Measurements from ENCODE around the gene TSPYL2.
A peak's percentile ranks its signal among the peaks of the same experiment; 100 is the strongest.

Gene TSPYL2

GRCh38 chrX:53093748-53094581 is 11.8 kb downstream of the TSPYL2 start, which contains the start of gene KANTR:
Gene KANTR (plus strand): TSS chrX:53094142. CDS start chrX:53124273, 30,131 bp downstream.
- no peak for TF ChIP-seq SNAI2 (CRISPR knock-in tag; IDR thresholded peaks at IDR 0.05)
- TF ChIP-seq ARNTL (CRISPR knock-in tag; IDR thresholded peaks at IDR 0.05; ENCODE audit: borderline replicate concordance, low read depth) = no peak
- TF ChIP-seq ISL1 (CRISPR knock-in tag; IDR thresholded peaks at IDR 0.05) = no peak
- no peak for TF ChIP-seq ESRRG (CRISPR knock-in tag; IDR thresholded peaks at IDR 0.05)
- no peak for TF ChIP-seq POU6F1 (CRISPR knock-in tag; IDR thresholded peaks at IDR 0.05; ENCODE audit: borderline replicate concordance, low read depth)
- TF ChIP-seq ZC3H10 (CRISPR knock-in tag; IDR thresholded peaks at IDR 0.05) = no peak
- no peak for TF ChIP-seq CSRNP3 (CRISPR knock-in tag; IDR thresholded peaks at IDR 0.05)
- no peak for TF ChIP-seq ZFP3 (CRISPR knock-in tag; IDR thresholded peaks at IDR 0.05)
- no peak for TF ChIP-seq TOX (CRISPR knock-in tag; IDR thresholded peaks at IDR 0.05; ENCODE audit: borderline replicate concordance)
- no peak for TF ChIP-seq ZNF8 (CRISPR knock-in tag; IDR thresholded peaks at IDR 0.05)
- no peak for TF ChIP-seq GLIS3 (CRISPR knock-in tag; IDR thresholded peaks at IDR 0.05)
- TF ChIP-seq PPARA (CRISPR knock-in tag; IDR thresholded peaks at IDR 0.05; ENCODE audit: borderline replicate concordance) = no peak
- TF ChIP-seq TSHZ2 (CRISPR knock-in tag; IDR thresholded peaks at IDR 0.05) = no peak
- TF ChIP-seq CREB5 (CRISPR knock-in tag; IDR thresholded peaks at IDR 0.05; ENCODE audit: low read depth) = no peak
- no peak for TF ChIP-seq ZNF565 (CRISPR knock-in tag; conservative IDR thresholded peaks at IDR 0.05; ENCODE audit: low read depth)
- no peak for TF ChIP-seq TCF4 (CRISPR knock-in tag; IDR thresholded peaks at IDR 0.05; ENCODE audit: borderline replicate concordance)
- TF ChIP-seq ZFP30 (CRISPR knock-in tag; IDR thresholded peaks at IDR 0.05) = no peak
- peak; percentile 90 for ATAC-seq

- TF ChIP-seq ZNF8 (CRISPR knock-in tag; IDR thresholded peaks at IDR 0.05) (no peak), TOX (CRISPR knock-in tag; IDR thresholded peaks at IDR 0.05; ENCODE audit: borderline replicate concordance) (no peak), ARNTL (CRISPR knock-in tag; IDR thresholded peaks at IDR 0.05; ENCODE audit: borderline replicate concordance, low read depth) (no peak), GLIS3 (CRISPR knock-in tag; IDR thresholded peaks at IDR 0.05) (no peak), PPARA (CRISPR knock-in tag; IDR thresholded peaks at IDR 0.05; ENCODE audit: borderline replicate concordance) (no peak), ESRRG (CRISPR knock-in tag; IDR thresholded peaks at IDR 0.05) (no peak), ZNF70 (CRISPR knock-in tag; IDR thresholded peaks at IDR 0.05) (no peak)
- ATAC-seq = no peak
These were observed 12.4 kb downstream of the TSPYL2 start for GRCh38 chrX:53094582-53094905.

- ATAC-seq = no peak
- TF ChIP-seq ARNTL (CRISPR knock-in tag; IDR thresholded peaks at IDR 0.05; ENCODE audit: borderline replicate concordance, low read depth) = no peak
- TF ChIP-seq POU6F1 (CRISPR knock-in tag; IDR thresholded peaks at IDR 0.05; ENCODE audit: borderline replicate concordance, low read depth) = no peak
- no peak for TF ChIP-seq PATZ1 (CRISPR knock-in tag; IDR thresholded peaks at IDR 0.05; ENCODE audit: borderline replicate concordance)
- TF ChIP-seq ZNF70 (CRISPR knock-in tag; IDR thresholded peaks at IDR 0.05) = no peak
- TF ChIP-seq ESRRG (CRISPR knock-in tag; IDR thresholded peaks at IDR 0.05) = no peak
- no peak for TF ChIP-seq ZC3H10 (CRISPR knock-in tag; IDR thresholded peaks at IDR 0.05)
- no peak for TF ChIP-seq ZFP3 (CRISPR knock-in tag; IDR thresholded peaks at IDR 0.05)
- TF ChIP-seq ISL1 (CRISPR knock-in tag; IDR thresholded peaks at IDR 0.05) = no peak
- no peak for TF ChIP-seq CREB5 (CRISPR knock-in tag; IDR thresholded peaks at IDR 0.05; ENCODE audit: low read depth)
- no peak for TF ChIP-seq ZNF565 (CRISPR knock-in tag; conservative IDR thresholded peaks at IDR 0.05; ENCODE audit: low read depth)
- no peak for TF ChIP-seq ZFP30 (CRISPR knock-in tag; IDR thresholded peaks at IDR 0.05)
- no peak for TF ChIP-seq TSHZ2 (CRISPR knock-in tag; IDR thresholded peaks at IDR 0.05)
These were observed 13.6 kb downstream of the TSPYL2 start for GRCh38 chrX:53095796-53096195.

Data from SK-N-SH treated with all-trans-retinoic acid at 6 μM for 48 hours (cell line).